GM19468 (cell line): ENCODE results near the gene HLA-E.
"Not testable (repeated sequence)": the region's sequence is repeated elsewhere in the genome, so short reads cannot be mapped to it uniquely, and the experiment has no call there.

ENCODE experiments used
- ATAC-seq: cut with Tn5 transposase; IDR thresholded peaks from one replicate; pipeline ENCODE4 v1.9.1; 2021; ENCODE audit warnings: mild to moderate bottlenecking, moderate library complexity, moderate number of reproducible peaks; ENCODE audit not compliant: unreplicated experiment; ENCODE audit errors: extremely low read depth

Gene HLA-E

DNA sequence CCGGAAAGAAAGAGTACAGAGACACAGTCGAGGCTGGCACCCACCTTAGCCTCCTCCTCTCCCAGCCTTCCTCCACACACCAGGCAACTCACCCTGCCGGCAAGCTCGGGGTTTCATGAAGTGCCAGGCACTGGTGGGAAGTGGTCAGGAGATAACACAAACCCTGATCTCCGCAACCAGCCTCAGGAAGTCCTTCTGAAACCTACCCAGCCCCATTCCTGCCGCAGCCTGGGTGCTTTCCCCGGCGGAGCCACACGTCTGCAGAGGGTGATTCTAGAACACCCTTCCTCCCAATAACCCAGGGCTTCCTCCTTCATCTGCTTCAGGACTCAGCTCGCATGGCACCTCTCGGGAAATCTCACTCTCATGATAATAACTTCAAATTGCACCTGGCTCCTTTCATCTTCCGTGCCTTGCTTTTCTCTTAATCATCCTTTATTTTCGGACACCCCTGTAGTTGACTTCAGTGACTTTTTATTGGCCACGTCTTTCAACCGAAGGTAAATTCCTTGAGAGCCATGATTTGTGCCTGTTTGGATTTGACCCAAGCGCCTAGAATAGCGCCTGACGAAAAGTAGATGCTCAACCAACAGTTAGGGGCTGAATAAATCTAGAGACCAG, 8.7 kb upstream of the HLA-E start:
- ATAC-seq, result no peak

- no peak for ATAC-seq
Observed at GRCh38 chr6:30481211-30481964, 7.9 kb upstream of the HLA-E start.

GRCh38 chr6:30481965-30482644, 7.2 kb upstream of the HLA-E start:
- peak; percentile 60 for ATAC-seq

- no peak for ATAC-seq
Observed at GRCh38 chr6:30483677-30484279, 5.5 kb upstream of the HLA-E start.

DNA sequence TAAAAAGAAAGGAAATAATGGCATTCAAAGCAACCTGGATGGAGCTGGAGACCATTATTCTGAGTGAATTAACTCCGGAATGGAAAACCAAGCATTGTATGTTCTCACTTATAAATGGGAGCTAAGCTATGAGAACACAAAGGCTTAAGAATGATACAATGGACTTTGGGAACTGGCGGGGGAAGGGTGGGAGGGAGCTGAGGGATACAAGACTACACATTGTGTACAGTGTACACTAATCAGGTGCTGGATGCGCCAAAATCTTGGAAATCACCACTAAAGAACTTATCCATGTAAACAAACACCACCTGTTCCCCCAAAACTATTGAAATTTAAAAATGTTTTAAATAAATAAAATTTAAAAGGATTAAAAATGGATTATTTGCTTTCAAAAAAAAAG, 4.1 kb upstream of the HLA-E start:
- ATAC-seq, result no peak

DNA sequence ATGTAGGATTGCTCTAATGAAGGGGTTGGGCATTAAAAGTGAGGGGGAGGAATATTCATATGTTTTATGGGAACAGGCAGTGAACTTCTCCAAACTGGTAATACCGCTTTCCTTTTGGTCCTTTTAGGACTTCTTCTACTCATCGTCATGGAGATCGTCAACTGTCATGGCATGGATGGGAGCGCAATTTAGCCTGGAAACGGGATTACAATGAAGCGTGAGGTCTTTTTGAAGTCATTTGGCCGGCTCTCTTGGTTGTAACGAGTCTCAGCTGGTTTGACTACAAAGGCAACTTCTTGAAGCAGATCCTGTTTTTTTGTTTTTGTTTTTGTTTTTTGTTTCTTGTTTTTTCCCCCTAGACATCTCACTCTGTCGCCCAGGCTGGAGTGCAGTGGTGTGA, 1.4 kb upstream of the HLA-E start:
- no peak for ATAC-seq

DNA sequence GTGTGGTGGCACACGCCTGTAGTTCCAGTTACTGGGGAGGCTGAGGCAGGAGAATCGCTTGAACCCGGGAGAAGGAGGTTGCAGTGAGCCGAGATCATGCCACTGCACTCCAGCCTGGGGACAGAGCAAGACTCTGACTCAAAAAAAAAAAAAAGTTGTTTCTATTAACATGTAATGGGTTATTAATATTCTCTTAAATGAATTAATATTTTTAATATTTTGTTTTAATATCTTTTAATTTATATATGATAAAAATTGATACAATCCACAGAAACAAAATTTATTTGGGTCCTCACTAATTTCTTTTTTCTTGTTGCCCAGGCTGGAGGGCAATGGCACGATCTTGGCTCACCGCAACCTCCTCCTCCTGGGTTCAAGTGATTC, 620 bp upstream of the HLA-E start:
- not testable (repeated sequence) for ATAC-seq

GRCh38 chr6:30490026-30490876, 942 bp downstream of the HLA-E start:
- no peak for ATAC-seq

DNA sequence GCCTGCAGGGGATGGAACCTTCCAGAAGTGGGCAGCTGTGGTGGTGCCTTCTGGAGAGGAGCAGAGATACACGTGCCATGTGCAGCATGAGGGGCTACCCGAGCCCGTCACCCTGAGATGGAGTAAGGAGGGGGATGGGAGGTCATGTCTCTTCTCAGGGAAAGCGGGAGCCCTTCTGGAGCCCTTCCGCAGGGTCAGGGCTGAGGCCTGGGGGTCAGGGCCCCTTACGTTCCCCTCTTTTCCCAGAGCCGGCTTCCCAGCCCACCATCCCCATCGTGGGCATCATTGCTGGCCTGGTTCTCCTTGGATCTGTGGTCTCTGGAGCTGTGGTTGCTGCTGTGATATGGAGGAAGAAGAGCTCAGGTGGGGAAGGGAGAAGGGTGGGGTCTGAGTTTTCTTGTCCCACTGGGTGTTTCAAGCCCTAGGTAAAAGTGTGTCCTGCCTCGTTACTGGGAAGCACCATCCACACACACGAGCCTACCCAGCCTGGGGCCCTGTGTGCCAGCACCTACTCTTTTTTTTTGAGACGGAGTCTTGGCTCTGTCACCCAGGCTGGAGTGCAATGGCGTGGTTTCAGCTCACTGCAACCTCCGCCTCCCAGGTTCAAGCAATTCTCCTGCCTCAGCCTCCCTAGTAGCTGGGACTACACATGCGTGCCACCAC, 2.1 kb downstream of the HLA-E start:
- not testable (repeated sequence) for ATAC-seq

GRCh38 chr6:30491991-30492952, 3.0 kb downstream of the HLA-E start:
- no peak for ATAC-seq

DNA sequence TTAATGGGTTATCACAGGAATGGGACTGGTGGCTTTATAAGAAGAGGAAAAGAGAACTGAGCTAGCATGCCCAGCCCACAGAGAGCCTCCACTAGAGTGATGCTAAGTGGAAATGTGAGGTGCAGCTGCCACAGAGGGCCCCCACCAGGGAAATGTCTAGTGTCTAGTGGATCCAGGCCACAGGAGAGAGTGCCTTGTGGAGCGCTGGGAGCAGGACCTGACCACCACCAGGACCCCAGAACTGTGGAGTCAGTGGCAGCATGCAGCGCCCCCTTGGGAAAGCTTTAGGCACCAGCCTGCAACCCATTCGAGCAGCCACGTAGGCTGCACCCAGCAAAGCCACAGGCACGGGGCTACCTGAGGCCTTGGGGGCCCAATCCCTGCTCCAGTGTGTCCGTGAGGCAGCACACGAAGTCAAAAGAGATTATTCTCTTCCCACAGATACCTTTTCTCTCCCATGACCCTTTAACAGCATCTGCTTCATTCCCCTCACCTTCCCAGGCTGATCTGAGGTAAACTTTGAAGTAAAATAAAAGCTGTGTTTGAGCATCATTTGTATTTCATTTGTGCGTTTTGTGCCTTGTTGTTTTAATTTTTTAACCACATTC, 4.4 kb downstream of the HLA-E start:
- ATAC-seq, result no peak

GRCh38 chr6:30494291-30494861, 5.1 kb downstream of the HLA-E start:
- ATAC-seq, result no peak

- ATAC-seq, result not testable (repeated sequence)
Observed at GRCh38 chr6:30495060-30495459, 5.8 kb downstream of the HLA-E start.

GRCh38 chr6:30495993-30496392, 6.7 kb downstream of the HLA-E start:
- ATAC-seq, result no peak

DNA sequence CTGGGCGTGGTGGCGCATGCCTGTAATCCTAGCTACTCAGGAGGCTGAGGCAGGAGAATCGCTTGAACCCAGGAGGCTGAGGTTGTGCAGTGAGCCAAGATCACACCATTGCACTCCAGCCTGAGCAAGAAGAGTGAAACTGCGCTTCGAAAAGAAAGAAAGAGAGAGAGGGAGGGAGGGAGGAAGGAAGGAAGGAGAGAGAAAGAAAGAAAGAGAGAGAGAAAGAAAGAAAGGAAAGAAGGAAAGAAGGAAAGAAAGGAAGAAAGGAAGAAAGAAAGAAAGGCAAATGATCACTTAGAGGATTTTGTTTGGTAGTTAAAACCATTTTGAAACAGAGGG, 7.9 kb downstream of the HLA-E start:
- ATAC-seq, result not testable (repeated sequence)

- no peak for ATAC-seq
Observed at GRCh38 chr6:30497714-30498113, 8.4 kb downstream of the HLA-E start.

DNA sequence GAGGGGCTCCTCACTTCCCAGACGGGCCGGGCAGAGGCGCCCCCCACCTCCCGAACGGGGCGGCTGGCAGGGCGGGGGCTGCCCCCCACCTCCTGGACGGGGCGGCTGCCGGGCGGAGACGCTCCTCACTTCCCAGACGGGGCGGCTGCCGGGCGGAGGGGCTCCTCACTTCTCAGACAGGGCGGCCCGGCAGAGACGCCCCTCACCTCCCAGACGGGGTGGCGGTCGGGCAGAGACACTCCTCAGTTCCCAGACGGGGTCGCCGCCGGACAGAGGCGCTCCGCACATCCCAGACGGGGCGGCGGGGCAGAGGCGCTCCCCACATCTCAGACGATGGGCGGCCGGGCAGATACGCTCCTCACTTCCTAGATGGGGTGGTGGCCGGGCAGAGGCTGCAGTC, 9.4 kb downstream of the HLA-E start:
- not testable (repeated sequence) for ATAC-seq
